DOHH2 (cell line): ENCODE results near the gene TBKBP1.

ENCODE experiments used
- H3F3A ChIP-seq: fragments of 200-600 bp; sonication (generic), shearing (Covaris generic); 2 replicates; pipeline ENCODE4 v1.6.0; 2016; ENCODE audit warnings: antibody characterized with exemption, mild to moderate bottlenecking; ENCODE audit not compliant: control insufficient read depth, insufficient read depth
- H3K27ac ChIP-seq: fragments of 200-600 bp; sonication (generic); 2 replicates; pipeline ENCODE4 v1.5.1; 2014; ENCODE audit warnings: low read depth, mild to moderate bottlenecking, low read length, moderate library complexity
- H3K27me3 ChIP-seq: fragments of 200-600 bp; sonication (generic); 2 replicates; pipeline ENCODE4 v1.6.1; 2014; ENCODE audit warnings: mild to moderate bottlenecking, low read length, mixed read lengths; ENCODE audit not compliant: control insufficient read depth
- H3K36me3 ChIP-seq: fragments of 200-600 bp; sonication (generic); 2 replicates; pipeline ENCODE4 v1.6.1; 2014; ENCODE audit warnings: mild to moderate bottlenecking, low read length, moderate library complexity, mixed read lengths; ENCODE audit not compliant: control insufficient read depth
- H3K4me1 ChIP-seq: fragments of 200-600 bp; sonication (generic); 2 replicates; pipeline ENCODE4 v1.6.1; 2014; ENCODE audit warnings: mild to moderate bottlenecking, low read length, mixed read lengths; ENCODE audit not compliant: control insufficient read depth
- H3K4me2 ChIP-seq: fragments of 200-600 bp; sonication (generic); 2 replicates; pipeline ENCODE4 v1.6.0; 2014; ENCODE audit warnings: mild to moderate bottlenecking, low read length, moderate library complexity
- H3K4me3 ChIP-seq: fragments of 200-600 bp; sonication (generic); 2 replicates; pipeline ENCODE4 v1.5.1; 2014; ENCODE audit warnings: mild to moderate bottlenecking, low read length, mixed read lengths
- H3K79me2 ChIP-seq: fragments of 200-600 bp; sonication (generic); 2 replicates; pipeline ENCODE4 v1.6.1; 2014; ENCODE audit warnings: mild to moderate bottlenecking, low read length, mixed read lengths; ENCODE audit not compliant: control insufficient read depth
- H3K9me2 ChIP-seq: fragments of 200-600 bp; sonication (generic); replicated peaks from 2 replicates; pipeline ENCODE4 v1.6.1; 2014; ENCODE audit warnings: mild to moderate bottlenecking, low read length, mixed read lengths; ENCODE audit not compliant: control insufficient read depth
- H3K9me3 ChIP-seq: fragments of 200-600 bp; sonication (generic); 2 replicates; pipeline ENCODE4 v1.6.1; 2014; ENCODE audit warnings: antibody characterized with exemption, low read length, mixed read lengths; ENCODE audit not compliant: control insufficient read depth, insufficient read depth
- H4K20me1 ChIP-seq: fragments of 200-600 bp; sonication (generic); 2 replicates; pipeline ENCODE4 v1.6.0; 2014; ENCODE audit warnings: low read depth, mild to moderate bottlenecking, antibody characterized with exemption, low read length, moderate library complexity; ENCODE audit not compliant: control insufficient read depth, insufficient read depth
- EZH2phosphoT487 ChIP-seq: fragments of 200-600 bp; sonication (generic); IDR thresholded peaks from 2 replicates; pipeline ENCODE4 v1.6.1; 2017; ENCODE audit warnings: borderline replicate concordance, mild to moderate bottlenecking, antibody characterized with exemption, low read length, moderate library complexity, mixed read lengths
- TF ChIP-seq, protein P1 (sequence below): fragments of 200-600 bp; sonication (generic); IDR thresholded peaks from one replicate; pipeline ENCODE4 v1.5.1; 2014; ENCODE audit warnings: antibody characterized with exemption, mild to moderate bottlenecking, low read depth, low read length; ENCODE audit not compliant: poor library complexity, severe bottlenecking

Gene TBKBP1

DNA sequence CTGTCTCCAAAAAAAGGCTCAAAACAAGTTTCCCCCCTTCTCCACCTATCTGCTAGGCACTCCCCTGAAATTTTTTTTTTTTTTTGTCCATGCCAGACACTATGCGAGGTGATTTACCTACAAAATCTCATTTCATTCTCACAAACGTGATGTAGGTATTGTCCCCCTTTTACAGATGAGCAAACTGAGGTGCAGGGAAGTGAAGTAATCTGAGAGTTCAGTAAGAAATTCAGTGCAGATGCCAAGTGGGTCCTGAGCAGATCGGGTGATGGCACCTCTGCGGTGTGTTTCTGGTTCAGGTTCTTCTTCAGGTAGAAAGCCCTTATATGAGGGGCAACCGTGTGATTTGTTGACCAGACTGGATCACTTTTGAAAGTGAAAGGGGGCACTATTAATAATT is 9.7 kb downstream of the TBKBP1 start:
- H3K4me3 ChIP-seq, result 0 out of 2 replicates have a peak overlapping the region, but pooled peaks have one; percentile 6
- no peaks in the 10 kb centered on the region for H3K36me3 ChIP-seq
- H3K9me2 ChIP-seq, result no peaks in the 10 kb centered on the region
- no peak overlapping the region for H3K27ac ChIP-seq
- peak overlapping the region; percentile 51 for H3K4me2 ChIP-seq
- 0 out of 2 replicates have a peak, but pooled peaks cover 4% of the 10 kb centered on the region for H3K27me3 ChIP-seq
- no peaks in the 10 kb centered on the region; the same call in 1 of the 2 replicates for H3F3A ChIP-seq
- peaks cover 41% of the 10 kb centered on the region for H3K4me1 ChIP-seq
- no peak for TF ChIP-seq EZH2phosphoT487
- TF ChIP-seq, protein P1, sequence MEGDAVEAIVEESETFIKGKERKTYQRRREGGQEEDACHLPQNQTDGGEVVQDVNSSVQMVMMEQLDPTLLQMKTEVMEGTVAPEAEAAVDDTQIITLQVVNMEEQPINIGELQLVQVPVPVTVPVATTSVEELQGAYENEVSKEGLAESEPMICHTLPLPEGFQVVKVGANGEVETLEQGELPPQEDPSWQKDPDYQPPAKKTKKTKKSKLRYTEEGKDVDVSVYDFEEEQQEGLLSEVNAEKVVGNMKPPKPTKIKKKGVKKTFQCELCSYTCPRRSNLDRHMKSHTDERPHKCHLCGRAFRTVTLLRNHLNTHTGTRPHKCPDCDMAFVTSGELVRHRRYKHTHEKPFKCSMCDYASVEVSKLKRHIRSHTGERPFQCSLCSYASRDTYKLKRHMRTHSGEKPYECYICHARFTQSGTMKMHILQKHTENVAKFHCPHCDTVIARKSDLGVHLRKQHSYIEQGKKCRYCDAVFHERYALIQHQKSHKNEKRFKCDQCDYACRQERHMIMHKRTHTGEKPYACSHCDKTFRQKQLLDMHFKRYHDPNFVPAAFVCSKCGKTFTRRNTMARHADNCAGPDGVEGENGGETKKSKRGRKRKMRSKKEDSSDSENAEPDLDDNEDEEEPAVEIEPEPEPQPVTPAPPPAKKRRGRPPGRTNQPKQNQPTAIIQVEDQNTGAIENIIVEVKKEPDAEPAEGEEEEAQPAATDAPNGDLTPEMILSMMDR, result no peak
- H3K9me3 ChIP-seq, result no peaks in the 10 kb centered on the region
- no peaks in the 10 kb centered on the region for H3K79me2 ChIP-seq
- no peaks in the 10 kb centered on the region; the same call in 1 of the 2 replicates for H4K20me1 ChIP-seq

DNA sequence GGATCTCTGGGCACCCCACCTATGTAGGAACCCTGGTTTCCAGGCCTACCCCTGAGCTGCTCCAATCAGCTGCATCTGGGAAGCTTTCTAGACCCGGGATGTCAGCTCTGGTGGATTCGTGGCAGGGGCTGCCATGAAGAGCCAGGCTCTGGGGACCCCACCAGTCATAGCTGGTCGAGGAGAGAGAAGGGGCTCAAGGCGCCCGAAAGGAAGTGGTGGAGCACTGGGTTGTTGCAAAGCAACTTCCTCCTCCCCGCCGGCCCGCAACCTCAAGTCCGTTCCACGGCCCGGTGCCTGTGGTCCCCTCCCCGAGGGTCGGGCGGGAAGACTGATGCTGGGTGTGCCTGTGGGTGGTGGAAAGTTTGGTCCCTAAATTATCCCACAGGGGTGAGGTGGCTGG is 10.2 kb downstream of the TBKBP1 start:
- 0 out of 2 replicates have a peak overlapping the region, but pooled peaks have one; percentile 6 for H3K4me3 ChIP-seq

DNA sequence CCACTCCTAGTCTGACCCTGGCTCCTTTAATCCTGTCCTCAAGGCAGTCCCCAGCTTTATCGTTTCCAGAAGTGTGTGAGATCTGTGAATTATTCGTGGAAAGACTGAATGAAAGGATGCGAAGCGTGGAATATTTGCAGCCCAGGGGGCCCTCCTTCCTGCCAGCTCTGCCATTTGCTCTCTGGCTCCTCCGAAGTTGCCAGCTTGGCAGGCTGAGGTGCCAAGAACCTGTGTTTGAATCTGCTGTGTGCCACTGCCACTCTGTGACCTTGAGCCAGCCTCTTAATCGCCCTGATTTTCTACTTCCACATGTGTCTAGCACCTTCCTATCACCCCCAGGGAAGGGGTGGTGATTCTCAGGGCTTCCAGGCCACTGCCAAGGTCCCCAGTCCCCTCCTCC is 10.8 kb downstream of the TBKBP1 start:
- H4K20me1 ChIP-seq, result no peaks in the 10 kb centered on the region; the same call in 1 of the 2 replicates
- no peaks in the 10 kb centered on the region for H3K79me2 ChIP-seq
- no peaks in the 10 kb centered on the region for H3K9me3 ChIP-seq
- H3K9me2 ChIP-seq, result no peaks in the 10 kb centered on the region
- 0 out of 2 replicates have a peak, but pooled peaks cover 4% of the 10 kb centered on the region for H3K27me3 ChIP-seq
- TF ChIP-seq, protein P1, result no peak
- TF ChIP-seq EZH2phosphoT487, result no peak
- H3K4me3 ChIP-seq, result no peak overlapping the region
- H3K27ac ChIP-seq, result no peak overlapping the region
- H3K4me2 ChIP-seq, result no peak overlapping the region
- no peaks in the 10 kb centered on the region; the same call in 1 of the 2 replicates for H3F3A ChIP-seq
- no peaks in the 10 kb centered on the region for H3K36me3 ChIP-seq
- H3K4me1 ChIP-seq, result peaks cover 41% of the 10 kb centered on the region

More for the DNA sequence above, 10.2 kb downstream of the TBKBP1 start:
- no peaks in the 10 kb centered on the region for H3K36me3 ChIP-seq
- TF ChIP-seq, protein P1, result no peak
- TF ChIP-seq EZH2phosphoT487, result no peak
- H3F3A ChIP-seq, result no peaks in the 10 kb centered on the region; the same call in 1 of the 2 replicates
- H3K27ac ChIP-seq, result no peak overlapping the region
- 0 out of 2 replicates have a peak, but pooled peaks cover 4% of the 10 kb centered on the region for H3K27me3 ChIP-seq
- no peaks in the 10 kb centered on the region; the same call in 1 of the 2 replicates for H4K20me1 ChIP-seq
- H3K9me2 ChIP-seq, result no peaks in the 10 kb centered on the region
- H3K4me1 ChIP-seq, result peaks cover 41% of the 10 kb centered on the region
- H3K4me2 ChIP-seq, result peak overlapping the region; percentile 51
- no peaks in the 10 kb centered on the region for H3K79me2 ChIP-seq
- H3K9me3 ChIP-seq, result no peaks in the 10 kb centered on the region
